ENCODE measurements around the gene FMR1.

FMR1 gene

GRCh38 chrX:147911192-147912022 is at the start of gene FMR1 (continued):
- TF ChIP-seq ZNF398 (tag by site-specific recombination; IDR thresholded peaks at IDR 0.05) (no peak), KLF7 (tag by site-specific recombination; IDR thresholded peaks at IDR 0.05; ENCODE audit: borderline replicate concordance) (peak; percentile 61; the same call in 1 of the 2 replicates), ZNF391 (tag by site-specific recombination; IDR thresholded peaks at IDR 0.05; ENCODE audit: borderline replicate concordance, low read depth) (no peak), KLF16 (tag by site-specific recombination; IDR thresholded peaks at IDR 0.05) (no peak), ZNF785 (tag by site-specific recombination; IDR thresholded peaks at IDR 0.05) (no peak), WT1 (tag by site-specific recombination; IDR thresholded peaks at IDR 0.05) (no peak), KLF9 (tag by site-specific recombination; IDR thresholded peaks at IDR 0.05; ENCODE audit: low read depth) (peak; percentile 64), EGR2 (tag by site-specific recombination; IDR thresholded peaks at IDR 0.05; ENCODE audit: low read depth) (peak; percentile 43; the same call in 1 of the 2 replicates), PRDM10 (tag by site-specific recombination; IDR thresholded peaks at IDR 0.05) (peak; percentile 95), ZBTB20 (tag by site-specific recombination; IDR thresholded peaks at IDR 0.05) (no peak), ZNF175 (tag by site-specific recombination; IDR thresholded peaks at IDR 0.05) (no peak), KLF1 (tag by site-specific recombination; IDR thresholded peaks at IDR 0.05) (peak; percentile 68), ZSCAN16 (tag by site-specific recombination; IDR thresholded peaks at IDR 0.05) (no peak), ZNF501 (tag by site-specific recombination; IDR thresholded peaks at IDR 0.05) (peak; percentile 50; the same call in 1 of the 2 replicates), ZNF202 (tag by site-specific recombination; IDR thresholded peaks at IDR 0.05; ENCODE audit: borderline replicate concordance) (0 out of 2 replicates have a peak, but pooled peaks have one; percentile 3), ZNF223 (tag by site-specific recombination; IDR thresholded peaks at IDR 0.05) (0 out of 2 replicates have a peak, but pooled peaks have one; percentile 18), ZNF10 (tag by site-specific recombination; IDR thresholded peaks at IDR 0.05) (peak; percentile 51; the same call in 1 of the 2 replicates), HOXC10 (CRISPR knock-in tag; IDR thresholded peaks at IDR 0.05) (no peak), ZNF621 (tag by site-specific recombination; IDR thresholded peaks at IDR 0.05) (no peak), ZFP69B (tag by site-specific recombination; IDR thresholded peaks at IDR 0.05) (peak; percentile 43; the same call in 1 of the 2 replicates), SP7 (tag by site-specific recombination; IDR thresholded peaks at IDR 0.05) (peak; percentile 71), ZNF560 (tag by site-specific recombination; IDR thresholded peaks at IDR 0.05; ENCODE audit: borderline replicate concordance) (no peak), ZBTB49 (tag by site-specific recombination; IDR thresholded peaks at IDR 0.05; ENCODE audit: low read depth) (no peak), KLF8 (tag by site-specific recombination; IDR thresholded peaks at IDR 0.05) (peak; percentile 40; the same call in 1 of the 2 replicates), GLIS2 (tag by site-specific recombination; IDR thresholded peaks at IDR 0.05) (no peak), ZNF488 (tag by site-specific recombination; IDR thresholded peaks at IDR 0.05) (no peak), ZNF544 (tag by site-specific recombination; IDR thresholded peaks at IDR 0.05) (no peak)
- TF ChIP-seq, protein P1, sequence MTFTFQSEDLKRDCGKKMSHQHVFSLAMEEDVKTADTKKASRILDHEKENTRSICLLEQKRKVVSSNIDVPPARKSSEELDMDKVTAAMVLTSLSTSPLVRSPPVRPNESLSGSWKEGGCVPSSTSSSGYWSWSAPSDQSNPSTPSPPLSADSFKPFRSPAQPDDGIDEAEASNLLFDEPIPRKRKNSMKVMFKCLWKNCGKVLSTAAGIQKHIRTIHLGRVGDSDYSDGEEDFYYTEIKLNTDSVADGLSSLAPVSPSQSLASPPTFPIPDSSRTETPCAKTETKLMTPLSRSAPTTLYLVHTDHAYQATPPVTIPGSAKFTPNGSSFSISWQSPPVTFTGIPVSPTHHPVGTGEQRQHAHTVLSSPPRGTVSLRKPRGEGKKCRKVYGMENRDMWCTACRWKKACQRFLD (tag by site-specific recombination; IDR thresholded peaks at IDR 0.05): no peak
- TF ChIP-seq, protein P2, sequence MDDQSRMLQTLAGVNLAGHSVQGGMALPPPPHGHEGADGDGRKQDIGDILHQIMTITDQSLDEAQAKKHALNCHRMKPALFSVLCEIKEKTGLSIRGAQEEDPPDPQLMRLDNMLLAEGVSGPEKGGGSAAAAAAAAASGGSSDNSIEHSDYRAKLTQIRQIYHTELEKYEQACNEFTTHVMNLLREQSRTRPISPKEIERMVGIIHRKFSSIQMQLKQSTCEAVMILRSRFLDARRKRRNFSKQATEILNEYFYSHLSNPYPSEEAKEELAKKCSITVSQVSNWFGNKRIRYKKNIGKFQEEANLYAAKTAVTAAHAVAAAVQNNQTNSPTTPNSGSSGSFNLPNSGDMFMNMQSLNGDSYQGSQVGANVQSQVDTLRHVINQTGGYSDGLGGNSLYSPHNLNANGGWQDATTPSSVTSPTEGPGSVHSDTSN (CRISPR knock-in tag; IDR thresholded peaks at IDR 0.05): 0 out of 2 replicates have a peak, but pooled peaks have one; percentile 46

Measured in HEK293 (cell line).